GM19240 (cell line): ENCODE results near the gene PPIP5K2.
"Not testable (repeated sequence)": the region's sequence is repeated elsewhere in the genome, so short reads cannot be mapped to it uniquely, and the experiment has no call there.

Experiments
- DNase-seq: peaks from one replicate; pipeline ENCODE4 v3.0.0; 2011; ENCODE audit warnings: low spot score; ENCODE audit not compliant: insufficient read length

The PPIP5K2 gene

GRCh38 chr5:103120607-103121200 is 603 bp downstream of the PPIP5K2 start:
- DNase-seq, result no peak

- DNase-seq, result no peak
These were observed 2.1 kb downstream of the PPIP5K2 start for GRCh38 chr5:103122242-103122641.

GRCh38 chr5:103126557-103126956 is 6.5 kb downstream of the PPIP5K2 start:
- no peak for DNase-seq

- DNase-seq, result no peak
These were observed 7.3 kb downstream of the PPIP5K2 start for GRCh38 chr5:103127292-103127817.

- no peak for DNase-seq
These were observed 8.1 kb downstream of the PPIP5K2 start for GRCh38 chr5:103128202-103128601.

GRCh38 chr5:103132684-103133083 is 12.6 kb downstream of the PPIP5K2 start:
- no peak for DNase-seq

GRCh38 chr5:103133231-103133630 is 13.1 kb downstream of the PPIP5K2 start:
- no peak for DNase-seq

GRCh38 chr5:103135461-103135860 is 15.4 kb downstream of the PPIP5K2 start:
- no peak for DNase-seq

- DNase-seq, result no peak
These were observed 18.1 kb downstream of the PPIP5K2 start for GRCh38 chr5:103138202-103138690.

- DNase-seq, result peak; percentile 61
These were observed 19.3 kb downstream of the PPIP5K2 start for GRCh38 chr5:103139264-103139865.

GRCh38 chr5:103142132-103142531 is 22.0 kb downstream of the PPIP5K2 start:
- DNase-seq, result not testable (repeated sequence)

- no peak for DNase-seq
These were observed 25.1 kb downstream of the PPIP5K2 start for GRCh38 chr5:103145196-103145595.

- no peak for DNase-seq
These were observed 28.1 kb downstream of the PPIP5K2 start for GRCh38 chr5:103148213-103148612.

GRCh38 chr5:103151156-103151555 is 31.1 kb downstream of the PPIP5K2 start:
- no peak for DNase-seq

GRCh38 chr5:103166706-103167105 is 46.6 kb downstream of the PPIP5K2 start:
- no peak for DNase-seq

- no peak for DNase-seq
These were observed 54.0 kb downstream of the PPIP5K2 start for GRCh38 chr5:103174147-103174546.

GRCh38 chr5:103177543-103177942 is 57.4 kb downstream of the PPIP5K2 start:
- no peak for DNase-seq

- no peak for DNase-seq
These were observed 58.1 kb downstream of the PPIP5K2 start for GRCh38 chr5:103178167-103178566.

GRCh38 chr5:103186152-103186551 is 66.1 kb downstream of the PPIP5K2 start:
- DNase-seq, result no peak

- no peak for DNase-seq
These were observed 68.3 kb downstream of the PPIP5K2 start for GRCh38 chr5:103188436-103188835.

GRCh38 chr5:103203226-103203625 is 83.1 kb downstream of the PPIP5K2 start:
- DNase-seq, result no peak

GRCh38 chr5:103204990-103205389 is 84.9 kb downstream of the PPIP5K2 start:
- DNase-seq, result not testable (repeated sequence)
